GM12892 (cell line): ENCODE measurements around the gene RER1.

Experiments used
- POLR2A ChIP-seq: IDR thresholded peaks from 2 replicates; pipeline ENCODE4 v1.6.1; 2011; ENCODE audit warnings: low read depth, low read length, control low read depth
- POLR2AphosphoS5 ChIP-seq: IDR thresholded peaks from 2 replicates; pipeline ENCODE4 v1.6.1; 2011; ENCODE audit warnings: low read depth, low read length, control low read depth
- TAF1 ChIP-seq: IDR thresholded peaks from 2 replicates; pipeline ENCODE4 v1.6.1; 2011; ENCODE audit warnings: low read depth, mild to moderate bottlenecking, control low read depth, low read length, borderline replicate concordance

DNA sequence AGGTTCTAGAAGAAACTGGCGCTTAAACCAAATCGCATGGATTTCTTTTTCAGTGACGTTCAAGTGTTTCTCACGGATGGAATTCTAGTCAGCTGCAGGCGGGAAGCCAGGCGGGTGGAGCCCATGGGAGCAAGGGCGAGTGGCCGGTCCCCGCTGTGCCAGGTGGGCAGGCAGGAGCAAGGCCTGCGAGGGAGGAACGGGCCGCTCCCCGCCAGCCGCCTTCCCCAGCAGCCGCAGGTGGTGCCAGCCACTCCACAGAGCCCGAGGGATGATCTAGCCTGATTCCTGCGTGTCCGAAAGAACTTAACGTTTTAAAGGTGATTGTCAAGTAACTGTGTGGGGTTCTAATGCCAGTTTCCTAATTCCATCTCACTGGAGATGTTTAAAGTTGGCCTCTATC lies 11.6 kb downstream of the RER1 start:
- TF ChIP-seq POLR2A, result 0 out of 2 replicates have a peak, but pooled peaks have one; percentile 25
- TF ChIP-seq POLR2AphosphoS5, result no peak
- no peak for TF ChIP-seq TAF1
